ENCODE data around the gene PHACTR1. TPM values are rescaled to one million over a fixed set of nuclear protein-coding genes. Genes with fewer than 3 reads are reported as not detected.

Gene PHACTR1
- total and polyA plus RNA-seq, 8 donors: 1.4 to 12.4 (median 9.3) TPM

GRCh38 chr6:13296536-13296997 lies 580.0 kb downstream of the PHACTR1 start:
- intact Hi-C loops (cut with DNase I): no loop called here
- Histone ChIP-seq H3K27ac (no peak overlapping the region), H3K36me3 (peaks cover 0 to 11% (median 3%) of the 10 kb centered on the region in 3 donors), H3K4me1 (no peaks in the 10 kb centered on the region), H3K9me3 (no peaks in the 10 kb centered on the region), H3K27me3 (no peaks in the 10 kb centered on the region), H3K4me3 (no peak overlapping the region)
- TF ChIP-seq CTCF (IDR thresholded peaks at IDR 0.05): no peak
- FAIRE-seq (no peak), ATAC-seq (no peak), DNase-seq (no peak)
- 92 to 94% methylated on average over 9 of the region's 9 CpGs for WGBS, 2 donors

- intact Hi-C loops (cut with DNase I): no loop called here
- Histone ChIP-seq H3K4me1 (no peaks in the 10 kb centered on the region), H3K36me3 (peaks cover 0 to 11% (median 3%) of the 10 kb centered on the region in 3 donors), H3K4me3 (no peak overlapping the region), H3K27me3 (no peaks in the 10 kb centered on the region), H3K27ac (no peak overlapping the region), H3K9me3 (no peaks in the 10 kb centered on the region)
- 94% methylated on average over 5 of the region's 5 CpGs for WGBS, 2 donors
- FAIRE-seq (no peak), ATAC-seq (no peak), DNase-seq (no peak)
- TF ChIP-seq CTCF (IDR thresholded peaks at IDR 0.05): no peak
These were observed 580.8 kb downstream of the PHACTR1 start for GRCh38 chr6:13297391-13297790.

GRCh38 chr6:13298446-13298845 lies 581.9 kb downstream of the PHACTR1 start:
- no peaks in the 10 kb centered on the region for H3K27me3 ChIP-seq
- H3K9me3 ChIP-seq: no peaks in the 10 kb centered on the region
- no peak for DNase-seq
- WGBS, 2 donors: 84 to 89% methylated on average over 3 of the region's 3 CpGs
- TF ChIP-seq CTCF (IDR thresholded peaks at IDR 0.05): no peak
- H3K4me1 ChIP-seq: no peaks in the 10 kb centered on the region
- FAIRE-seq: no peak
- H3K27ac ChIP-seq: no peak overlapping the region
- intact Hi-C loops (cut with DNase I): no loop called here
- ATAC-seq: no peak
- H3K4me3 ChIP-seq: no peak overlapping the region
- peaks cover 0 to 11% (median 3%) of the 10 kb centered on the region in 3 donors for H3K36me3 ChIP-seq

- 92 to 96% methylated on average over 11 of the region's 11 CpGs for WGBS, 2 donors
- H3K4me1 ChIP-seq: no peaks in the 10 kb centered on the region
- no peak overlapping the region for H3K4me3 ChIP-seq
- H3K36me3 ChIP-seq: peaks cover 0 to 10% (median 3%) of the 10 kb centered on the region in 3 donors
- ATAC-seq: no peak
- no peak for TF ChIP-seq CTCF (IDR thresholded peaks at IDR 0.05)
- no peaks in the 10 kb centered on the region for H3K9me3 ChIP-seq
- no peak overlapping the region for H3K27ac ChIP-seq
- intact Hi-C loops (cut with DNase I): no loop called here
- FAIRE-seq: no peak
- H3K27me3 ChIP-seq: no peaks in the 10 kb centered on the region
- no peak for DNase-seq
These were observed 582.8 kb downstream of the PHACTR1 start for GRCh38 chr6:13299403-13299821.

- DNase-seq (no peak), ATAC-seq (no peak), FAIRE-seq (no peak)
- no peak overlapping the region for H3K4me3 ChIP-seq
- peaks cover 0 to 10% (median 3%) of the 10 kb centered on the region in 3 donors for H3K36me3 ChIP-seq
- H3K27me3 ChIP-seq: no peaks in the 10 kb centered on the region
- no peak overlapping the region for H3K27ac ChIP-seq
- no peak for TF ChIP-seq CTCF (IDR thresholded peaks at IDR 0.05)
- H3K4me1 ChIP-seq: no peaks in the 10 kb centered on the region
- intact Hi-C loops (cut with DNase I): no loop called here
- WGBS, 2 donors: 85 to 89% methylated on average over 6 of the region's 6 CpGs
- no peaks in the 10 kb centered on the region for H3K9me3 ChIP-seq
These were observed 583.4 kb downstream of the PHACTR1 start for GRCh38 chr6:13299918-13300317.

All from pancreas (tissue), 10 donors.